Parathyroid adenoma (tissue), 2 donors: ENCODE measurements around the gene XPNPEP1.

Source experiments
- H2AFZ ChIP-seq: fragments of 300-600 bp; sonication (generic); one replicate; pipeline ENCODE4 v1.7.0; 2017; ENCODE audit warnings: antibody characterized with exemption, mild to moderate bottlenecking
- H3K27ac ChIP-seq: fragments of 300-600 bp; sonication (generic); one replicate; pipeline ENCODE4 v1.7.0; 2017
- H3K27me3 ChIP-seq: fragments of 300-600 bp; sonication (generic); one replicate; pipeline ENCODE4 v1.7.0; 2017; ENCODE audit warnings: low read length; ENCODE audit not compliant: control insufficient read depth, insufficient read depth
- H3K36me3 ChIP-seq: fragments of 300-600 bp; sonication (generic); one replicate; pipeline ENCODE4 v1.7.0; 2017; ENCODE audit warnings: low read length; ENCODE audit not compliant: control insufficient read depth, insufficient read depth
- H3K4me1 ChIP-seq: fragments of 300-600 bp; sonication (generic); one replicate; pipeline ENCODE4 v1.7.0; 2017; ENCODE audit warnings: control low read depth
- H3K4me2 ChIP-seq: fragments of 300-600 bp; sonication (generic); one replicate; pipeline ENCODE4 v1.7.0; 2017; ENCODE audit warnings: low read length
- H3K4me3 ChIP-seq: fragments of 300-600 bp; sonication (generic); one replicate; pipeline ENCODE4 v1.7.0; 2017; ENCODE audit warnings: low read depth, low read length
- H3K79me2 ChIP-seq: fragments of 300-600 bp; sonication (generic); one replicate; pipeline ENCODE4 v1.7.0; 2017; ENCODE audit warnings: control low read depth
- H3K9ac ChIP-seq: fragments of 300-600 bp; sonication (generic); one replicate; pipeline ENCODE4 v1.7.0; 2017; ENCODE audit warnings: mild to moderate bottlenecking
- H3K9me3 ChIP-seq: fragments of 300-600 bp; sonication (generic); one replicate; pipeline ENCODE4 v1.7.0; 2017; ENCODE audit warnings: low read length; ENCODE audit not compliant: control insufficient read depth
- CTCF ChIP-seq: fragments of 300-600 bp; sonication (generic); IDR thresholded peaks from one replicate; pipeline ENCODE4 v1.7.0; 2017; ENCODE audit warnings: antibody characterized with exemption, mild to moderate bottlenecking
- donor health status: primary hyperparathyroidism.

Gene XPNPEP1

GRCh38 chr10:109889867-109890266 lies 33.4 kb downstream of the XPNPEP1 start:
- no peak overlapping the region for H3K27ac ChIP-seq

DNA sequence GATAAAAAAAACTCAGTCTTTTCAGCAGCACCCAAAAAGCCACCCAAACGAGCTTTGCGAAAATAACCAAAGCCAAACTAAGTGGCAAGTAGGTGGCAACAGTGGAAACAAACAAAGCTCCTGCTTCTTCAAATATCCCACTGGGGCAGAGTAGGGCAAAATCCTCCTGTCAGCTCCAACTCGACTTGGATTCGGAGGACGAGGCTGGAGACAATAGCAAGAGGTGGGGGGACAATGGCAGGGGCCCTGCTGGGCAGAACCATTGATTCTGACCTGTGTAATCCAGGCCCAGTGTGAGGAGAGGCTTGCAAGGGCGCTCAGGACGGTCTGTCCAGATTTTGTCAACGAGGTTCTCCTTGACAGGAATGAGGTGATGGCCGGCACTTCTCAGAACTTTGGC lies 35.5 kb downstream of the XPNPEP1 start:
- H3K27me3 ChIP-seq: no peaks in the 10 kb centered on the region
- peaks cover 17% of the 10 kb centered on the region for H3K79me2 ChIP-seq
- H2AFZ ChIP-seq: no peak overlapping the region
- H3K9ac ChIP-seq: no peak overlapping the region
- H3K27ac ChIP-seq: no peak overlapping the region
- TF ChIP-seq CTCF: no peak
- no peak overlapping the region for H3K4me3 ChIP-seq
- H3K4me2 ChIP-seq: no peak overlapping the region
- no peaks in the 10 kb centered on the region for H3K9me3 ChIP-seq
- H3K36me3 ChIP-seq: no peaks in the 10 kb centered on the region
- H3K4me1 ChIP-seq: peaks cover 5% of the 10 kb centered on the region

More at GRCh38 chr10:109889867-109890266, 33.4 kb downstream of the XPNPEP1 start:
- H3K9ac ChIP-seq: no peak overlapping the region
- H2AFZ ChIP-seq: no peak overlapping the region
- no peaks in the 10 kb centered on the region for H3K27me3 ChIP-seq
- H3K4me3 ChIP-seq: no peak overlapping the region
- no peaks in the 10 kb centered on the region for H3K9me3 ChIP-seq
- H3K79me2 ChIP-seq: peaks cover 17% of the 10 kb centered on the region
- no peak overlapping the region for H3K4me2 ChIP-seq
- no peaks in the 10 kb centered on the region for H3K36me3 ChIP-seq
- peaks cover 4% of the 10 kb centered on the region for H3K4me1 ChIP-seq
- no peak for TF ChIP-seq CTCF

DNA sequence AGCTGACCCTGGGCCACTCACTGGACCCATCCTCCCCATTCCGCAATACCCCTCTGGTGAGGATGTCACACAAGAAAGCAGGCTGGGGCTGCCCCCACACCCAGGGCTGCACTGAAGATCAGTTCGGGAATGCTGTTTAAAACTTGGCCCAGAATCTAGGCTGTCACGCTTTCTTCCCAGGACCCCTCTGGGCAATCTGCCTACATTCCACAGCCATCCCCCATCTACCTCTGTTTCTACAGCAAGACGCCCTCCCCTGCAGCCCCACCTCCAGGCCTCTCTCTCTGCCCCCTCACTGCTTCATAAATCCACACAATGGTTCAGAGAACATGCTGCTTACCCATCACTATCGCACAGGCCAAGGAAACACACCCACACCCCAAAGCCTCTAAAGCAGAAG lies 36.1 kb downstream of the XPNPEP1 start:
- Histone ChIP-seq H3K4me2 (no peak overlapping the region), H3K4me1 (peaks cover 5% of the 10 kb centered on the region), H2AFZ (no peak overlapping the region), H3K79me2 (peaks cover 15% of the 10 kb centered on the region), H3K27ac (no peak overlapping the region), H3K4me3 (no peak overlapping the region), H3K36me3 (no peaks in the 10 kb centered on the region), H3K9ac (no peak overlapping the region), H3K9me3 (no peaks in the 10 kb centered on the region), H3K27me3 (no peaks in the 10 kb centered on the region)
- no peak for TF ChIP-seq CTCF

DNA sequence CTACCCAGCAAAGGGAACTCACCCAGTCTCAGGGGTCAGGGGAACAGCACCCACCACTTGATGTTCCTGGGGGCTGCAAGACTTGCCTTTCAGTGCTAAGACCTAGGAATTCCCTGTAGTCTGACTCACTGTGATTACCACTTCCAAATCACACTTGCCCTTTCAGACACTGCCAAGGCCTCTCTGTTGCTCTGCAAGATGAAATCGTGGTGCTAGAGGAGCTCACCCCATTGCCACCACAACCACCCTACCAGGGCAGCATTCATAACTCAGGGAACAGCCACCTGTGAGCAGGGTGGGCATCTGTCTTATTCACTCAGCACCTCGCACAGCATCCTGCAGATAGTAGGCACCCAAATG lies 36.5 kb downstream of the XPNPEP1 start:
- Histone ChIP-seq H3K36me3 (no peaks in the 10 kb centered on the region), H3K4me3 (no peak overlapping the region), H3K9ac (no peak overlapping the region), H3K79me2 (peaks cover 12% of the 10 kb centered on the region), H3K9me3 (no peaks in the 10 kb centered on the region), H3K27ac (no peak overlapping the region), H3K27me3 (no peaks in the 10 kb centered on the region), H3K4me1 (peaks cover 5% of the 10 kb centered on the region), H3K4me2 (no peak overlapping the region), H2AFZ (no peak overlapping the region)
- no peak for TF ChIP-seq CTCF

DNA sequence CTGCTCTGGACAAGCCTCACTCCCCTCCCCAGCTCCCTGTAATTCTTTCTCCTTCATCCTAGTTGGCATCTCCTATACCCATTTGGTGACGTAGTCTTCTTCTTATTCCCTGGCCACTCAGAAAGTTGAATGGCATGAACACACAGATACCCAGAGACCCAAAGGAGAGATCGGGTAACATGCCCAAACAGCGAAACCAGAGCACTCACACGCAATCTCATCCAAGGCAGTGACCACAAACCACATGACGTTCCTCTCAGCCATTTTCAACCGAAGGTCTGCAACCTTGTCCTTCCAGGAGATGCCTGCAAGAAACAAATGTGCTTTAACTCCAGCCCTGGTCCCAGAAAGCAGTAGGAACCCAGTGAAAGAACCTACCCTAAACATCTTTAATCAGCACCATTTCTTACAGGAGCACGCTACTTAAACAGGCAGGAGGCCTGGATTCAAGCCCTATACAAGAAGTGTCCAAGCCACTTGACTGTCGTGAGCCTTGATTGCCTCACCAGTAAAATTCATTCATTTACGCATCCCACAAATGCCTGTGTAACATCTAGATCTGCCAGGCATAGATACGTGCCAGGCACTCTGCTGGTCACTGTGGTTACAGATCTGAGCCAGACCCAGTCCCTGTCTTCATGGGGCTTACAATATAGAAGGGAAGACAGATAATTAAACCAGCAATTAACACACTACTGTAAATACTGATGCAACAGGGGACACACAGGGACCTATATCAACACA lies 37.1 kb downstream of the XPNPEP1 start:
- H3K27me3 ChIP-seq: no peaks in the 10 kb centered on the region
- peaks cover 9% of the 10 kb centered on the region for H3K4me1 ChIP-seq
- no peak for TF ChIP-seq CTCF
- no peaks in the 10 kb centered on the region for H3K9me3 ChIP-seq
- no peak overlapping the region for H2AFZ ChIP-seq
- no peaks in the 10 kb centered on the region for H3K36me3 ChIP-seq
- peaks cover 12% of the 10 kb centered on the region for H3K79me2 ChIP-seq
- H3K27ac ChIP-seq: no peak overlapping the region
- H3K4me2 ChIP-seq: no peak overlapping the region
- H3K4me3 ChIP-seq: no peak overlapping the region
- no peak overlapping the region for H3K9ac ChIP-seq
